WTC11 (cell line): ENCODE data around the gene OR3A1. TPM values are rescaled to one million over a fixed set of nuclear protein-coding genes. Genes with fewer than 3 reads are reported as not detected.

Experiments
- ATAC-seq: fragments of 200-7000 bp; cut with Tn5 transposase; 2 replicates; pipeline ENCODE4 v1.10.0; 2021; ENCODE audit warnings: mild to moderate bottlenecking, moderate library complexity
- CTCF ChIA-PET: fragments of 300-600 bp; sonication (Branson Sonifier 250); formaldehyde crosslinking; loops from one replicate; lab custom pipeline; 2021; ENCODE audit warnings: antibody characterized with exemption; lab: Charles Lee
- POLR2A ChIA-PET: fragments of 350-600 bp; sonication (Branson Sonifier 250); formaldehyde crosslinking; loops from one replicate; lab custom pipeline; 2021; ENCODE audit warnings: antibody characterized with exemption; lab: Charles Lee
- DNase-seq: peaks from one replicate; pipeline ENCODE4 v3.0.0; 2021; ENCODE audit warnings: low spot score
- H3K27ac Mint-ChIP-seq: 2 replicates; pipeline ENCODE4 v1.8.0; 2021; ENCODE audit warnings: mixed read lengths
- H3K27me3 Mint-ChIP-seq: 2 replicates; pipeline ENCODE4 v1.8.0; 2021; ENCODE audit warnings: low read depth, mild to moderate bottlenecking, moderate library complexity, mixed read lengths
- H3K36me3 Mint-ChIP-seq: 2 replicates; pipeline ENCODE4 v1.8.0; 2021; ENCODE audit warnings: mixed read lengths
- H3K4me1 Mint-ChIP-seq: 2 replicates; pipeline ENCODE4 v1.8.0; 2022; ENCODE audit warnings: mixed read lengths
- H3K4me3 Mint-ChIP-seq: 2 replicates; pipeline ENCODE4 v1.8.0; 2021; ENCODE audit warnings: mild to moderate bottlenecking, moderate library complexity, mixed read lengths
- H3K9me3 Mint-ChIP-seq: 2 replicates; pipeline ENCODE4 v1.8.0; 2021; ENCODE audit warnings: mixed read lengths
- CDX4 ChIP-seq: fragments of 250-450 bp; sonication (Bioruptor Pico); IDR thresholded peaks from 2 replicates; pipeline ENCODE4 v1.9.0; 2021; ENCODE audit warnings: moderate library complexity, mild to moderate bottlenecking, inconsistent platforms, borderline replicate concordance
- E2F5 ChIP-seq: sonication (generic); formaldehyde crosslinking; IDR thresholded peaks from 2 replicates; pipeline ENCODE4 v1.8.1; 2022; ENCODE audit warnings: mild to moderate bottlenecking, moderate library complexity, missing genetic modification reagents
- ESRRA ChIP-seq: sonication (generic); formaldehyde crosslinking; IDR thresholded peaks from 2 replicates; pipeline ENCODE4 v1.8.1; 2022; ENCODE audit warnings: mild to moderate bottlenecking, missing genetic modification reagents, borderline replicate concordance
- FOXJ3 ChIP-seq: sonication (generic); formaldehyde crosslinking; IDR thresholded peaks from 2 replicates; pipeline ENCODE4 v1.9.0; 2021; ENCODE audit warnings: missing genetic modification reagents, mild to moderate bottlenecking, borderline replicate concordance
- FOXP1 ChIP-seq: sonication (generic); formaldehyde crosslinking; IDR thresholded peaks from 2 replicates; pipeline ENCODE4 v1.8.0; 2022; ENCODE audit warnings: missing genetic modification reagents, mild to moderate bottlenecking, moderate library complexity, borderline replicate concordance
- FOXP4 ChIP-seq: sonication (generic); formaldehyde crosslinking; IDR thresholded peaks from 2 replicates; pipeline ENCODE4 v1.8.0; 2022; ENCODE audit warnings: mild to moderate bottlenecking, missing genetic modification reagents
- GABPB1 ChIP-seq: sonication (generic); formaldehyde crosslinking; IDR thresholded peaks from 2 replicates; pipeline ENCODE4 v1.8.1; 2023; ENCODE audit warnings: mild to moderate bottlenecking, missing genetic modification reagents
- GTF2I ChIP-seq: fragments of 250-450 bp; sonication (Bioruptor Pico); conservative IDR thresholded peaks from 2 replicates; pipeline ENCODE4 v1.4.0; 2021; ENCODE audit warnings: mild to moderate bottlenecking
- HMGXB4 ChIP-seq: sonication (generic); formaldehyde crosslinking; IDR thresholded peaks from 2 replicates; pipeline ENCODE4 v1.8.1; 2023; ENCODE audit warnings: mild to moderate bottlenecking, moderate library complexity, missing genetic modification reagents
- JUN ChIP-seq: sonication (generic); formaldehyde crosslinking; IDR thresholded peaks from 2 replicates; pipeline ENCODE4 v1.8.0; 2023; ENCODE audit warnings: mild to moderate bottlenecking, missing genetic modification reagents
- MLX ChIP-seq: sonication (generic); formaldehyde crosslinking; IDR thresholded peaks from 2 replicates; pipeline ENCODE4 v1.8.1; 2023; ENCODE audit warnings: mild to moderate bottlenecking, missing genetic modification reagents, moderate library complexity
- MXD4 ChIP-seq: fragments of 250-450 bp; sonication (Bioruptor Pico); IDR thresholded peaks from 2 replicates; pipeline ENCODE4 v1.8.0; 2021; ENCODE audit warnings: mild to moderate bottlenecking, moderate library complexity, borderline replicate concordance
- MYBL2 ChIP-seq: sonication (generic); formaldehyde crosslinking; IDR thresholded peaks from 2 replicates; pipeline ENCODE4 v1.8.1; 2023; ENCODE audit warnings: mild to moderate bottlenecking, moderate library complexity, missing genetic modification reagents
- NFATC4 ChIP-seq: fragments of 250-450 bp; sonication (Bioruptor Pico); IDR thresholded peaks from 2 replicates; pipeline ENCODE4 v1.9.0; 2021; ENCODE audit warnings: mild to moderate bottlenecking
- NFE2L1 ChIP-seq: sonication (generic); formaldehyde crosslinking; IDR thresholded peaks from 2 replicates; pipeline ENCODE4 v1.8.1; 2023; ENCODE audit warnings: missing genetic modification reagents
- OVOL2 ChIP-seq: fragments of 250-450 bp; sonication (Bioruptor Pico); IDR thresholded peaks from 2 replicates; pipeline ENCODE4 v1.9.0; 2021; ENCODE audit warnings: mild to moderate bottlenecking, borderline replicate concordance
- PRDM15 ChIP-seq: sonication (generic); formaldehyde crosslinking; IDR thresholded peaks from 2 replicates; pipeline ENCODE4 v1.8.0; 2022; ENCODE audit warnings: missing genetic modification reagents
- RELA ChIP-seq: sonication (generic); formaldehyde crosslinking; IDR thresholded peaks from 2 replicates; pipeline ENCODE4 v1.8.1; 2022; ENCODE audit warnings: missing genetic modification reagents, mild to moderate bottlenecking, borderline replicate concordance
- SOX15 ChIP-seq: fragments of 250-450 bp; sonication (Bioruptor Pico); IDR thresholded peaks from 2 replicates; pipeline ENCODE4 v1.9.0; 2021; ENCODE audit warnings: mild to moderate bottlenecking
- STAT6 ChIP-seq: sonication (generic); formaldehyde crosslinking; conservative IDR thresholded peaks from 2 replicates; pipeline ENCODE4 v1.8.1; 2023; ENCODE audit warnings: mild to moderate bottlenecking, low read depth, missing genetic modification reagents, moderate library complexity
- TEAD4 ChIP-seq: sonication (generic); formaldehyde crosslinking; IDR thresholded peaks from 2 replicates; pipeline ENCODE4 v1.8.0; 2022; ENCODE audit warnings: mild to moderate bottlenecking, missing genetic modification reagents
- ZNF121 ChIP-seq: sonication (generic); formaldehyde crosslinking; IDR thresholded peaks from 2 replicates; pipeline ENCODE4 v1.8.0; 2023; ENCODE audit warnings: missing genetic modification reagents
- ZNF138 ChIP-seq: sonication (generic); formaldehyde crosslinking; conservative IDR thresholded peaks from 2 replicates; pipeline ENCODE4 v1.8.1; 2022; ENCODE audit warnings: mild to moderate bottlenecking, moderate library complexity, missing genetic modification reagents
- ZNF219 ChIP-seq: sonication (generic); formaldehyde crosslinking; IDR thresholded peaks from 2 replicates; pipeline ENCODE4 v1.8.0; 2023; ENCODE audit warnings: missing genetic modification reagents, mild to moderate bottlenecking, borderline replicate concordance
- ZNF671 ChIP-seq: fragments of 250-450 bp; sonication (Bioruptor Pico); IDR thresholded peaks from 2 replicates; pipeline ENCODE4 v1.8.0; 2021; ENCODE audit warnings: mild to moderate bottlenecking
- total RNA-seq: library from RNA; stranded (reverse); gene quantifications from 3 replicates; pipeline ENCODE4 v1.2.3, GENCODE V29; 2021

The OR3A1 gene
- total RNA-seq, 1 experiment from 2014 or later, result not detected

- DNase-seq (no peak), ATAC-seq (no peak)
- Mint-ChIP-seq H3K4me3 (no peak overlapping the region), H3K9me3 (peaks cover 17% of the 10 kb centered on the region), H3K4me1 (no peaks in the 10 kb centered on the region), H3K27me3 (no peaks in the 10 kb centered on the region), H3K27ac (no peak overlapping the region), H3K36me3 (no peaks in the 10 kb centered on the region)
- ChIA-PET CTCF (no interaction called here), POLR2A (no interaction called here)
- TF ChIP-seq E2F5 (CRISPR knock-in tag) (no peak), ZNF121 (CRISPR knock-in tag) (no peak), FOXP4 (no peak), NFE2L1 (CRISPR knock-in tag) (no peak), CDX4 (CRISPR knock-in tag) (no peak), FOXP1 (no peak), MYBL2 (CRISPR knock-in tag) (no peak), MXD4 (CRISPR knock-in tag) (no peak), HMGXB4 (CRISPR knock-in tag) (no peak), MLX (CRISPR knock-in tag) (no peak), NFATC4 (CRISPR knock-in tag) (no peak), GABPB1 (CRISPR knock-in tag) (no peak)
These were observed 15.3 kb downstream of the OR3A1 start for GRCh38 chr17:3282901-3283300.

- POLR2A ChIA-PET, result no interaction called here
- H3K27ac Mint-ChIP-seq, result no peak overlapping the region
- no peaks in the 10 kb centered on the region; the same call in 1 of the 2 replicates for H3K27me3 Mint-ChIP-seq
- no peak for DNase-seq
- no peaks in the 10 kb centered on the region for H3K36me3 Mint-ChIP-seq
- CTCF ChIA-PET, result no interaction called here
- no peaks in the 10 kb centered on the region for H3K4me1 Mint-ChIP-seq
- no peak overlapping the region for H3K4me3 Mint-ChIP-seq
- peaks cover 31% of the 10 kb centered on the region for H3K9me3 Mint-ChIP-seq
- no peak for ATAC-seq
- TF ChIP-seq MXD4 (CRISPR knock-in tag) (no peak), TEAD4 (CRISPR knock-in tag) (no peak), OVOL2 (CRISPR knock-in tag) (no peak), ZNF138 (CRISPR knock-in tag) (no peak), RELA (CRISPR knock-in tag) (no peak), FOXJ3 (CRISPR knock-in tag) (no peak), GABPB1 (CRISPR knock-in tag) (no peak), SOX15 (no peak), ESRRA (CRISPR knock-in tag) (no peak), STAT6 (CRISPR knock-in tag) (no peak), JUN (CRISPR knock-in tag) (no peak), ZNF219 (no peak), ZNF121 (CRISPR knock-in tag) (no peak), NFE2L1 (CRISPR knock-in tag) (no peak), GTF2I (CRISPR knock-in tag) (no peak), PRDM15 (no peak), ZNF671 (no peak)
These were observed 22.0 kb downstream of the OR3A1 start for GRCh38 chr17:3276126-3276525.
